ENCODE measurements around the gene PRPF39. TPM values are rescaled to one million over a fixed set of nuclear protein-coding genes. Genes with fewer than 3 reads are reported as not detected.

The PRPF39 gene
- total RNA-seq, 1 experiment from 2014 or later = 32.3 TPM

DNA sequence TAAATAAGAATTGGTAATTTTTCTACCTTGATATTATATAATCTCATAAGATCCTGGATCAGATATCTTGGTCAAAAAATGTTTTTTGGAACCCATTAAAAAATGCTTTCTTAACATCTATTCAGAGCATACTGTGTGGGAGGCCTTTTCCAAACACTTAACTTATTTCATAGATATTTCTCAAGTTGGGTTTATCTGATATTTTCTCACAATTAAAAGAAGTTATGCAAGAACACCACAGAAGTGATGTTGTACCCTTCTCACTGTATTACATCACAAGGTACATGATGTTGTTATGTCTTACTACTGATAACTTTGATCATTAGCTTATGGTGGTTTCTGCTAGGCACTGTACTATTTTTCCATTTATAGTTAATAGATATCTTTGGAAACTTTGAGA is 23.4 kb upstream of the PRPF39 start:
- POLR2A ChIA-PET = no interaction called here
- no peaks in the 10 kb centered on the region for H3K4me1 Mint-ChIP-seq
- no peak for ATAC-seq
- H3K27ac Mint-ChIP-seq = no peak overlapping the region
- no peak overlapping the region for H3K4me3 Mint-ChIP-seq
- TF ChIP-seq ZNF396 (CRISPR knock-in tag; IDR thresholded peaks at IDR 0.05; ENCODE audit: borderline replicate concordance) = no peak
- TF ChIP-seq, protein P1, sequence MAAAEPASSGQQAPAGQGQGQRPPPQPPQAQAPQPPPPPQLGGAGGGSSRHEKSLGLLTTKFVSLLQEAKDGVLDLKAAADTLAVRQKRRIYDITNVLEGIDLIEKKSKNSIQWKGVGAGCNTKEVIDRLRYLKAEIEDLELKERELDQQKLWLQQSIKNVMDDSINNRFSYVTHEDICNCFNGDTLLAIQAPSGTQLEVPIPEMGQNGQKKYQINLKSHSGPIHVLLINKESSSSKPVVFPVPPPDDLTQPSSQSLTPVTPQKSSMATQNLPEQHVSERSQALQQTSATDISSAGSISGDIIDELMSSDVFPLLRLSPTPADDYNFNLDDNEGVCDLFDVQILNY (CRISPR knock-in tag; IDR thresholded peaks at IDR 0.05) = no peak
- TF ChIP-seq, protein P2, sequence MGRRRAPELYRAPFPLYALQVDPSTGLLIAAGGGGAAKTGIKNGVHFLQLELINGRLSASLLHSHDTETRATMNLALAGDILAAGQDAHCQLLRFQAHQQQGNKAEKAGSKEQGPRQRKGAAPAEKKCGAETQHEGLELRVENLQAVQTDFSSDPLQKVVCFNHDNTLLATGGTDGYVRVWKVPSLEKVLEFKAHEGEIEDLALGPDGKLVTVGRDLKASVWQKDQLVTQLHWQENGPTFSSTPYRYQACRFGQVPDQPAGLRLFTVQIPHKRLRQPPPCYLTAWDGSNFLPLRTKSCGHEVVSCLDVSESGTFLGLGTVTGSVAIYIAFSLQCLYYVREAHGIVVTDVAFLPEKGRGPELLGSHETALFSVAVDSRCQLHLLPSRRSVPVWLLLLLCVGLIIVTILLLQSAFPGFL (CRISPR knock-in tag; IDR thresholded peaks at IDR 0.05; ENCODE audit: borderline replicate concordance) = no peak
- TF ChIP-seq, protein P3, sequence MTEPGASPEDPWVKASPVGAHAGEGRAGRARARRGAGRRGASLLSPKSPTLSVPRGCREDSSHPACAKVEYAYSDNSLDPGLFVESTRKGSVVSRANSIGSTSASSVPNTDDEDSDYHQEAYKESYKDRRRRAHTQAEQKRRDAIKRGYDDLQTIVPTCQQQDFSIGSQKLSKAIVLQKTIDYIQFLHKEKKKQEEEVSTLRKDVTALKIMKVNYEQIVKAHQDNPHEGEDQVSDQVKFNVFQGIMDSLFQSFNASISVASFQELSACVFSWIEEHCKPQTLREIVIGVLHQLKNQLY (CRISPR knock-in tag; IDR thresholded peaks at IDR 0.05) = no peak
- TF ChIP-seq MXD4 (CRISPR knock-in tag; IDR thresholded peaks at IDR 0.05; ENCODE audit: borderline replicate concordance) = no peak
- TF ChIP-seq, protein P4, sequence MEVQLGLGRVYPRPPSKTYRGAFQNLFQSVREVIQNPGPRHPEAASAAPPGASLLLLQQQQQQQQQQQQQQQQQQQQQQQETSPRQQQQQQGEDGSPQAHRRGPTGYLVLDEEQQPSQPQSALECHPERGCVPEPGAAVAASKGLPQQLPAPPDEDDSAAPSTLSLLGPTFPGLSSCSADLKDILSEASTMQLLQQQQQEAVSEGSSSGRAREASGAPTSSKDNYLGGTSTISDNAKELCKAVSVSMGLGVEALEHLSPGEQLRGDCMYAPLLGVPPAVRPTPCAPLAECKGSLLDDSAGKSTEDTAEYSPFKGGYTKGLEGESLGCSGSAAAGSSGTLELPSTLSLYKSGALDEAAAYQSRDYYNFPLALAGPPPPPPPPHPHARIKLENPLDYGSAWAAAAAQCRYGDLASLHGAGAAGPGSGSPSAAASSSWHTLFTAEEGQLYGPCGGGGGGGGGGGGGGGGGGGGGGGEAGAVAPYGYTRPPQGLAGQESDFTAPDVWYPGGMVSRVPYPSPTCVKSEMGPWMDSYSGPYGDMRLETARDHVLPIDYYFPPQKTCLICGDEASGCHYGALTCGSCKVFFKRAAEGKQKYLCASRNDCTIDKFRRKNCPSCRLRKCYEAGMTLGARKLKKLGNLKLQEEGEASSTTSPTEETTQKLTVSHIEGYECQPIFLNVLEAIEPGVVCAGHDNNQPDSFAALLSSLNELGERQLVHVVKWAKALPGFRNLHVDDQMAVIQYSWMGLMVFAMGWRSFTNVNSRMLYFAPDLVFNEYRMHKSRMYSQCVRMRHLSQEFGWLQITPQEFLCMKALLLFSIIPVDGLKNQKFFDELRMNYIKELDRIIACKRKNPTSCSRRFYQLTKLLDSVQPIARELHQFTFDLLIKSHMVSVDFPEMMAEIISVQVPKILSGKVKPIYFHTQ (CRISPR knock-in tag; IDR thresholded peaks at IDR 0.05) = no peak
- TF ChIP-seq EMX1 (CRISPR knock-in tag; IDR thresholded peaks at IDR 0.05) = no peak
- TF ChIP-seq IRF2 (CRISPR knock-in tag; IDR thresholded peaks at IDR 0.05; ENCODE audit: borderline replicate concordance, low read depth) = no peak
- CTCF ChIA-PET = no interaction called here
- no peaks in the 10 kb centered on the region; the same call in 1 of the 2 replicates for H3K36me3 Mint-ChIP-seq
- no peaks in the 10 kb centered on the region for H3K9me3 Mint-ChIP-seq
- DNase-seq (ENCODE audit: low spot score) = no peak
- no peaks in the 10 kb centered on the region for H3K27me3 Mint-ChIP-seq (ENCODE audit: low read depth)

DNA sequence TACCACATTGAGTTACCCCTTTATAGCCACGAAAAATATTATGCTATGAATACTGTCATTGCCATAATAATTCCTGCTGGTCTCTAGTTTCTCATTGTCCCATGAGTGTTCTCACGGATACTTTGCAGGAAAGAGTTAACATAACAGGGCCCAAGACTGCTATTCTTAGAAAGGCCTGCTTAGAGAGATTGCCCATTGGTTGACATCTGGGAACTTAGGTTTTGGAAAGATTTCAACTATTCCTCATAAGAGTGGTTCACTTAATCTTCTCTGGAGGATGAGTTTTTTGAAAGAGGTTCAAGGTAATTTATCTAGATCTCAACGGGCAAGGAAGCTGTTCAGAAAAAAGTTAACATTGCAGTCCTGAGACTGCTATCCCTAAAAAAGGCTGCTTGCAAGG is 18.4 kb upstream of the PRPF39 start:
- TF ChIP-seq, protein P4 (CRISPR knock-in tag; IDR thresholded peaks at IDR 0.05) = no peak
- no peak for TF ChIP-seq RORB (CRISPR knock-in tag; IDR thresholded peaks at IDR 0.05)
- no peak for TF ChIP-seq OVOL2 (CRISPR knock-in tag; IDR thresholded peaks at IDR 0.05; ENCODE audit: borderline replicate concordance)
- TF ChIP-seq, protein P5, sequence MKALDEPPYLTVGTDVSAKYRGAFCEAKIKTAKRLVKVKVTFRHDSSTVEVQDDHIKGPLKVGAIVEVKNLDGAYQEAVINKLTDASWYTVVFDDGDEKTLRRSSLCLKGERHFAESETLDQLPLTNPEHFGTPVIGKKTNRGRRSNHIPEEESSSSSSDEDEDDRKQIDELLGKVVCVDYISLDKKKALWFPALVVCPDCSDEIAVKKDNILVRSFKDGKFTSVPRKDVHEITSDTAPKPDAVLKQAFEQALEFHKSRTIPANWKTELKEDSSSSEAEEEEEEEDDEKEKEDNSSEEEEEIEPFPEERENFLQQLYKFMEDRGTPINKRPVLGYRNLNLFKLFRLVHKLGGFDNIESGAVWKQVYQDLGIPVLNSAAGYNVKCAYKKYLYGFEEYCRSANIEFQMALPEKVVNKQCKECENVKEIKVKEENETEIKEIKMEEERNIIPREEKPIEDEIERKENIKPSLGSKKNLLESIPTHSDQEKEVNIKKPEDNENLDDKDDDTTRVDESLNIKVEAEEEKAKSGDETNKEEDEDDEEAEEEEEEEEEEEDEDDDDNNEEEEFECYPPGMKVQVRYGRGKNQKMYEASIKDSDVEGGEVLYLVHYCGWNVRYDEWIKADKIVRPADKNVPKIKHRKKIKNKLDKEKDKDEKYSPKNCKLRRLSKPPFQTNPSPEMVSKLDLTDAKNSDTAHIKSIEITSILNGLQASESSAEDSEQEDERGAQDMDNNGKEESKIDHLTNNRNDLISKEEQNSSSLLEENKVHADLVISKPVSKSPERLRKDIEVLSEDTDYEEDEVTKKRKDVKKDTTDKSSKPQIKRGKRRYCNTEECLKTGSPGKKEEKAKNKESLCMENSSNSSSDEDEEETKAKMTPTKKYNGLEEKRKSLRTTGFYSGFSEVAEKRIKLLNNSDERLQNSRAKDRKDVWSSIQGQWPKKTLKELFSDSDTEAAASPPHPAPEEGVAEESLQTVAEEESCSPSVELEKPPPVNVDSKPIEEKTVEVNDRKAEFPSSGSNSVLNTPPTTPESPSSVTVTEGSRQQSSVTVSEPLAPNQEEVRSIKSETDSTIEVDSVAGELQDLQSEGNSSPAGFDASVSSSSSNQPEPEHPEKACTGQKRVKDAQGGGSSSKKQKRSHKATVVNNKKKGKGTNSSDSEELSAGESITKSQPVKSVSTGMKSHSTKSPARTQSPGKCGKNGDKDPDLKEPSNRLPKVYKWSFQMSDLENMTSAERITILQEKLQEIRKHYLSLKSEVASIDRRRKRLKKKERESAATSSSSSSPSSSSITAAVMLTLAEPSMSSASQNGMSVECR (CRISPR knock-in tag; IDR thresholded peaks at IDR 0.05; ENCODE audit: borderline replicate concordance) = no peak
- TF ChIP-seq ZNF232 (CRISPR knock-in tag; IDR thresholded peaks at IDR 0.05) = no peak
- TF ChIP-seq, protein P6, sequence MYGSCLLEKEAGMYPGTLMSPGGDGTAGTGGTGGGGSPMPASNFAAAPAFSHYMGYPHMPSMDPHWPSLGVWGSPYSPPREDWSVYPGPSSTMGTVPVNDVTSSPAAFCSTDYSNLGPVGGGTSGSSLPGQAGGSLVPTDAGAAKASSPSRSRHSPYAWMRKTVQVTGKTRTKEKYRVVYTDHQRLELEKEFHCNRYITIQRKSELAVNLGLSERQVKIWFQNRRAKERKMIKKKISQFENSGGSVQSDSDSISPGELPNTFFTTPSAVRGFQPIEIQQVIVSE (CRISPR knock-in tag; IDR thresholded peaks at IDR 0.05; ENCODE audit: borderline replicate concordance) = no peak
- TF ChIP-seq ZNF423 (CRISPR knock-in tag; IDR thresholded peaks at IDR 0.05) = no peak
- TF ChIP-seq NR2C2 (CRISPR knock-in tag; IDR thresholded peaks at IDR 0.05) = no peak
- no peak for TF ChIP-seq NFYB (CRISPR knock-in tag; conservative IDR thresholded peaks at IDR 0.05; ENCODE audit: low read depth)
- no peak for TF ChIP-seq ATF1 (CRISPR knock-in tag; IDR thresholded peaks at IDR 0.05)
- TF ChIP-seq IRF2 (CRISPR knock-in tag; IDR thresholded peaks at IDR 0.05; ENCODE audit: borderline replicate concordance, low read depth) = no peak
- no peak for TF ChIP-seq FOXJ3 (CRISPR knock-in tag; IDR thresholded peaks at IDR 0.05; ENCODE audit: borderline replicate concordance)
- H3K4me3 Mint-ChIP-seq = no peak overlapping the region
- H3K4me1 Mint-ChIP-seq = no peaks in the 10 kb centered on the region
- H3K27me3 Mint-ChIP-seq (ENCODE audit: low read depth) = no peaks in the 10 kb centered on the region
- no peak overlapping the region for H3K27ac Mint-ChIP-seq
- DNase-seq (ENCODE audit: low spot score) (no peak), ATAC-seq (no peak)
- POLR2A ChIA-PET = no interaction called here
- no peaks in the 10 kb centered on the region for H3K9me3 Mint-ChIP-seq
- H3K36me3 Mint-ChIP-seq = 0 out of 2 replicates have a peak, but pooled peaks cover 5% of the 10 kb centered on the region
- CTCF ChIA-PET = no interaction called here
